Activated CD4-positive, alpha-beta memory T cell treated with anti-CD3 and anti-CD28 coated beads for 36 hours (primary cell): ENCODE measurements around the gene GPATCH1. TPM values are rescaled to one million over a fixed set of nuclear protein-coding genes. Genes with fewer than 3 reads are reported as not detected.
A peak's percentile ranks its signal among the peaks of the same experiment; 100 is the strongest.

Experiments used
- CTCF ChIA-PET: fragments of 350-600 bp; sonication (Branson Sonifier 250); formaldehyde crosslinking; loops from one replicate; lab custom pipeline; 2021; ENCODE audit warnings: antibody characterized with exemption, inconsistent platforms; lab: Charles Lee
- POLR2A ChIA-PET: fragments of 350-600 bp; sonication (Branson Sonifier 250); formaldehyde crosslinking; loops from one replicate; lab custom pipeline; 2021; ENCODE audit warnings: antibody characterized with exemption; lab: Charles Lee
- DNase-seq: peaks from one replicate; pipeline ENCODE4 v3.0.0-alpha.2; 2020
- H3K27ac Mint-ChIP-seq: one replicate; pipeline ENCODE4 v1.8.0; 2021; ENCODE audit warnings: mixed read lengths
- H3K27me3 Mint-ChIP-seq: one replicate; pipeline ENCODE4 v1.8.0; 2021; ENCODE audit warnings: mixed read lengths
- H3K36me3 Mint-ChIP-seq: one replicate; pipeline ENCODE4 v1.8.0; 2021; ENCODE audit warnings: mixed read lengths
- H3K4me1 Mint-ChIP-seq: one replicate; pipeline ENCODE4 v1.8.0; 2021; ENCODE audit warnings: low read depth, mixed read lengths
- H3K4me3 Mint-ChIP-seq: one replicate; pipeline ENCODE4 v1.8.0; 2021; ENCODE audit warnings: mild to moderate bottlenecking, mixed read lengths
- H3K9me3 Mint-ChIP-seq: one replicate; pipeline ENCODE4 v1.8.0; 2021; ENCODE audit warnings: mixed read lengths
- intact Hi-C: fragments of 100-400 bp; cut with micrococcal nuclease; formaldehyde crosslinking; loops from one replicate; pipeline ENCODE4 v1.15.1; 2023
- total RNA-seq, 2 experiments: library from RNA; stranded (reverse); gene quantifications; one replicate each; pipeline ENCODE4 v1.2.3, GENCODE V29; 2021

Gene GPATCH1
- total RNA-seq, 2 experiments from 2014 or later, result 8.9 to 9.9 TPM

- Mint-ChIP-seq H3K4me1 (peaks cover under 1% of the 10 kb centered on the region), H3K27me3 (no peaks in the 10 kb centered on the region)
- CTCF ChIA-PET, result interaction anchor here (1.8 kb wide), 1 partner anchor 54 kb away, joined by 5 read pairs; no protein-coding TSS in a partner anchor
These were observed 48.9 kb downstream of the GPATCH1 start for GRCh38 chr19:33129901-33130300.

GRCh38 chr19:33130433-33130832, 49.5 kb downstream of the GPATCH1 start:
- no peak overlapping the region for H3K4me3 Mint-ChIP-seq
- no peak overlapping the region for H3K27ac Mint-ChIP-seq
- intact Hi-C loops, result no loop called here
- H3K27me3 Mint-ChIP-seq, result no peaks in the 10 kb centered on the region
- CTCF ChIA-PET, result interaction anchor here (0.7 to 1.8 kb wide), 2 partner anchors 54 to 440 kb away, joined by 3 to 5 read pairs; no protein-coding TSS in a partner anchor
- POLR2A ChIA-PET, result no interaction called here
- H3K4me1 Mint-ChIP-seq, result peaks cover 3% of the 10 kb centered on the region
- peaks cover 19% of the 10 kb centered on the region for H3K36me3 Mint-ChIP-seq
- no peaks in the 10 kb centered on the region for H3K9me3 Mint-ChIP-seq
- no peak for DNase-seq

More at GRCh38 chr19:33129901-33130300, 48.9 kb downstream of the GPATCH1 start:
- intact Hi-C loops, result no loop called here
- H3K9me3 Mint-ChIP-seq, result no peaks in the 10 kb centered on the region
- peaks cover 19% of the 10 kb centered on the region for H3K36me3 Mint-ChIP-seq
- H3K4me3 Mint-ChIP-seq, result no peak overlapping the region
- POLR2A ChIA-PET, result no interaction called here
- H3K27ac Mint-ChIP-seq, result no peak overlapping the region
- DNase-seq, result no peak

GRCh38 chr19:33132021-33132420, 51.0 kb downstream of the GPATCH1 start, which contains the start of gene WDR88:
Gene WDR88 (plus strand): TSS chr19:33132114. CDS start chr19:33132170, 56 bp downstream.
- Mint-ChIP-seq H3K4me3 (no peak within 1 kb of the TSS), H3K27me3 (no peaks in the 10 kb centered on the region), H3K9me3 (no peaks in the 10 kb centered on the region), H3K27ac (no peak within 1 kb of the TSS), H3K4me1 (peaks cover 3% of the 10 kb centered on the region), H3K36me3 (peaks cover 17% of the 10 kb centered on the region)
- POLR2A ChIA-PET, result no interaction called here
- intact Hi-C loops, result no loop called here
- CTCF ChIA-PET, result no interaction called here
- DNase-seq, result no peak

- intact Hi-C loops, result no loop called here
These were observed 51.4 kb downstream of the GPATCH1 start for GRCh38 chr19:33132425-33132824.

GRCh38 chr19:33133438-33134031, 52.6 kb downstream of the GPATCH1 start:
- H3K36me3 Mint-ChIP-seq, result peaks cover 12% of the 10 kb centered on the region
- no peaks in the 10 kb centered on the region for H3K27me3 Mint-ChIP-seq
- peaks cover 3% of the 10 kb centered on the region for H3K4me1 Mint-ChIP-seq
- H3K27ac Mint-ChIP-seq, result no peak overlapping the region
- H3K4me3 Mint-ChIP-seq, result no peak overlapping the region
- CTCF ChIA-PET, result no interaction called here
- DNase-seq, result no peak
- POLR2A ChIA-PET, result no interaction called here
- H3K9me3 Mint-ChIP-seq, result no peaks in the 10 kb centered on the region
- intact Hi-C loops, result no loop called here

More at GRCh38 chr19:33132425-33132824, 51.4 kb downstream of the GPATCH1 start:
- CTCF ChIA-PET, result no interaction called here
- Mint-ChIP-seq H3K27me3 (no peaks in the 10 kb centered on the region), H3K9me3 (no peaks in the 10 kb centered on the region), H3K27ac (no peak overlapping the region), H3K4me1 (peaks cover 3% of the 10 kb centered on the region), H3K4me3 (no peak overlapping the region), H3K36me3 (peaks cover 16% of the 10 kb centered on the region)
- DNase-seq, result no peak
- POLR2A ChIA-PET, result no interaction called here

- DNase-seq, result peak; percentile 76
- POLR2A ChIA-PET, result no interaction called here
- Mint-ChIP-seq H3K4me3 (peak overlapping the region; percentile 55), H3K9me3 (no peaks in the 10 kb centered on the region), H3K27ac (no peak overlapping the region), H3K4me1 (peaks cover 3% of the 10 kb centered on the region), H3K27me3 (no peaks in the 10 kb centered on the region), H3K36me3 (peaks cover 7% of the 10 kb centered on the region)
- CTCF ChIA-PET, result interaction anchor here (1.4 to 1.7 kb wide), 2 partner anchors 8 to 50 kb away, joined by 4 to 7 read pairs; no protein-coding TSS in a partner anchor
- intact Hi-C loops, result no loop called here
These were observed 53.6 kb downstream of the GPATCH1 start for GRCh38 chr19:33134571-33135041.

GRCh38 chr19:33139165-33139564, 58.2 kb downstream of the GPATCH1 start:
- H3K27ac Mint-ChIP-seq, result no peak overlapping the region
- POLR2A ChIA-PET, result no interaction called here

GRCh38 chr19:33143897-33144405, 63.0 kb downstream of the GPATCH1 start:
- H3K4me3 Mint-ChIP-seq, result peak overlapping the region; percentile 31
- intact Hi-C loops, result loop anchor here (1.0 to 5.0 kb wide), 4 partner anchors 17 to 263 kb away; no protein-coding TSS in a partner anchor

More at GRCh38 chr19:33139165-33139564, 58.2 kb downstream of the GPATCH1 start:
- intact Hi-C loops, result no loop called here
- Mint-ChIP-seq H3K4me3 (no peak overlapping the region), H3K4me1 (peaks cover 7% of the 10 kb centered on the region), H3K27me3 (peaks cover 7% of the 10 kb centered on the region), H3K9me3 (no peaks in the 10 kb centered on the region), H3K36me3 (no peaks in the 10 kb centered on the region)
- no peak for DNase-seq
- CTCF ChIA-PET, result interaction anchor here (0.8 kb wide), 1 partner anchor 45 kb away, joined by 3 read pairs; no protein-coding TSS in a partner anchor

GRCh38 chr19:33146209-33146608, 65.2 kb downstream of the GPATCH1 start:
- Mint-ChIP-seq H3K4me3 (no peak overlapping the region), H3K27me3 (peaks cover 7% of the 10 kb centered on the region), H3K9me3 (no peaks in the 10 kb centered on the region), H3K4me1 (peaks cover 4% of the 10 kb centered on the region), H3K36me3 (no peaks in the 10 kb centered on the region), H3K27ac (no peak overlapping the region)
- CTCF ChIA-PET, result interaction anchor here (2.8 to 4.1 kb wide), 2 partner anchors 31 to 38 kb away, joined by 37 to 54 read pairs; no protein-coding TSS in a partner anchor
- no peak for DNase-seq
- POLR2A ChIA-PET, result no interaction called here
- intact Hi-C loops, result no loop called here

More at GRCh38 chr19:33143897-33144405, 63.0 kb downstream of the GPATCH1 start:
- H3K9me3 Mint-ChIP-seq, result no peaks in the 10 kb centered on the region
- H3K27me3 Mint-ChIP-seq, result peaks cover 7% of the 10 kb centered on the region
- ChIA-PET CTCF (interaction anchor here (0.6 to 4.1 kb wide), 21 partner anchors 10 to 265 kb away, joined by 3 to 54 read pairs (median 4); no protein-coding TSS in a partner anchor), POLR2A (no interaction called here)
- peaks cover 4% of the 10 kb centered on the region for H3K4me1 Mint-ChIP-seq
- peak; percentile 75 for DNase-seq
- no peaks in the 10 kb centered on the region for H3K36me3 Mint-ChIP-seq
- H3K27ac Mint-ChIP-seq, result peak overlapping the region; percentile 28

GRCh38 chr19:33147538-33147937, 66.6 kb downstream of the GPATCH1 start:
- H3K27me3 Mint-ChIP-seq, result peaks cover 4% of the 10 kb centered on the region
- peaks cover 4% of the 10 kb centered on the region for H3K4me1 Mint-ChIP-seq
- intact Hi-C loops, result no loop called here
- CTCF ChIA-PET, result interaction anchor here (0.6 to 4.1 kb wide), 3 partner anchors 24 to 37 kb away, joined by 3 to 54 read pairs (median 7); no protein-coding TSS in a partner anchor
- H3K4me3 Mint-ChIP-seq, result no peak overlapping the region
- no peaks in the 10 kb centered on the region for H3K9me3 Mint-ChIP-seq
- DNase-seq, result no peak
- H3K27ac Mint-ChIP-seq, result no peak overlapping the region
- no peaks in the 10 kb centered on the region for H3K36me3 Mint-ChIP-seq
- POLR2A ChIA-PET, result no interaction called here

GRCh38 chr19:33150852-33151518, 70.0 kb downstream of the GPATCH1 start:
- Mint-ChIP-seq H3K27ac (no peak overlapping the region), H3K4me3 (no peak overlapping the region), H3K4me1 (no peaks in the 10 kb centered on the region), H3K36me3 (no peaks in the 10 kb centered on the region), H3K9me3 (no peaks in the 10 kb centered on the region), H3K27me3 (no peaks in the 10 kb centered on the region)
- POLR2A ChIA-PET, result no interaction called here
- DNase-seq, result no peak
- CTCF ChIA-PET, result interaction anchor here (1.2 kb wide), 1 partner anchor 9 kb away, joined by 3 read pairs; no protein-coding TSS in a partner anchor
- intact Hi-C loops, result no loop called here

GRCh38 chr19:33152176-33152575, 71.2 kb downstream of the GPATCH1 start:
- intact Hi-C loops, result no loop called here
- CTCF ChIA-PET, result interaction anchor here (0.7 to 0.8 kb wide), 2 partner anchors 25 to 278 kb away, joined by 3 read pairs; no protein-coding TSS in a partner anchor
- H3K27ac Mint-ChIP-seq, result no peak overlapping the region
- POLR2A ChIA-PET, result no interaction called here
- H3K9me3 Mint-ChIP-seq, result no peaks in the 10 kb centered on the region
- no peaks in the 10 kb centered on the region for H3K36me3 Mint-ChIP-seq
- H3K27me3 Mint-ChIP-seq, result no peaks in the 10 kb centered on the region
- H3K4me3 Mint-ChIP-seq, result no peak overlapping the region
- no peaks in the 10 kb centered on the region for H3K4me1 Mint-ChIP-seq
- no peak for DNase-seq
